Stomach (tissue), 9 donors: ENCODE data around the gene VAT1. TPM values are rescaled to one million over a fixed set of nuclear protein-coding genes. Genes with fewer than 3 reads are reported as not detected.

Experiments
- DNase-seq, 2 donors: peaks; one replicate each; pipeline versions ENCODE4 v3.0.0 to v3.0.0-alpha.2; 2013 to 2019
- H3K27ac ChIP-seq, 5 donors: fragments of 200-600 bp in 4 of 5; sonication (generic) in 4 of 5; one replicate each; pipeline ENCODE4 v1.5.1; 2013 to 2019; ENCODE audit warnings: mild to moderate bottlenecking in 1 of 5, moderate library complexity in 1 of 5
- H3K27me3 ChIP-seq, 3 donors: fragments of 200-600 bp; sonication (generic); one replicate each; pipeline ENCODE4 v1.5.1; 2017 to 2019; ENCODE audit warnings: mixed run types in 1 of 3
- H3K36me3 ChIP-seq, 4 donors: fragments of 200-600 bp; sonication (generic); 1 replicate in 3 of 4; 2 replicates in 1 of 4; pipeline ENCODE4 v1.5.1; 2016 to 2019
- H3K4me1 ChIP-seq, 4 donors: fragments of 200-600 bp; sonication (generic); one replicate each; pipeline ENCODE4 v1.5.1; 2016 to 2019
- H3K4me3 ChIP-seq, 4 donors: fragments of 200-600 bp; sonication (generic) in 3 of 4; one replicate each; pipeline ENCODE4 v1.5.1; 2016 to 2019; ENCODE audit warnings: mild to moderate bottlenecking in 1 of 4
- H3K9me3 ChIP-seq, 4 donors: fragments of 200-600 bp; sonication (generic); one replicate each; pipeline ENCODE4 v1.5.1; 2016 to 2019
- CTCF ChIP-seq, 7 experiments: fragments of 450-650 bp in 4 of 7; fragments of 200-600 bp in 3 of 7; sonication (generic) in 3 of 7; IDR thresholded peaks; one replicate each; pipeline ENCODE4 v1.5.1; 2016 to 2019; ENCODE audit warnings: antibody characterized with exemption in 7 of 7, control low read depth in 2 of 7, mild to moderate bottlenecking in 1 of 7
- EP300 ChIP-seq: sonication (generic); formaldehyde crosslinking; IDR thresholded peaks from one replicate; pipeline ENCODE4 v1.6.1; 2017; ENCODE audit warnings: antibody characterized with exemption
- POLR2A ChIP-seq, 4 donors: fragments of 450-650 bp; IDR thresholded peaks; one replicate each; pipeline ENCODE4 v1.6.1; 2016; ENCODE audit warnings: antibody characterized with exemption in 4 of 4, control low read depth in 2 of 4, mild to moderate bottlenecking in 1 of 4, moderate library complexity in 1 of 4
- POLR2AphosphoS5 ChIP-seq, 3 donors: sonication (generic); formaldehyde crosslinking; IDR thresholded peaks; one replicate each; pipeline ENCODE4 v1.6.1; 2016; ENCODE audit warnings: antibody characterized with exemption in 3 of 3
- WGBS, 5 donors: extraction: QIAGEN DNeasy Blood & Tissue Kit in 3 of 5; methylation state at CpG; one replicate each; pipeline versions ENCODE4 v1.1.5 to v1.1.7; 2013 to 2018; 5-methylcytosine and 5-hydroxymethylcytosine counted together
- intact Hi-C: fragments of 100-400 bp; cut with DNase I; formaldehyde crosslinking; loops from one replicate; pipeline ENCODE4 v1.15.1; 2023; ENCODE audit warnings: low total_unique reads
- polyA plus RNA-seq, 3 donors: library from polyadenylated mRNA; stranded (reverse); fragments of 200-250 nt; gene quantifications; one replicate each; pipeline ENCODE4 v1.2.3, GENCODE V29; 2013
- total RNA-seq, 5 donors: library from RNA; depleted of rRNA; stranded (reverse); fragments of >200 nt; gene quantifications; one replicate each; pipeline versions ENCODE4 v1.1.0 to v1.2.3, GENCODE V29; 2014 to 2016
- donor health status: healthy with polysubstance abuse.
- donor health status: Bipolar disorder and iron deficiency.
- donor health status: healthy.

VAT1 gene
- total and polyA plus RNA-seq, 8 donors, result 8.2 to 73.6 (median 56.6) TPM

GRCh38 chr17:43016216-43016615, 6.0 kb downstream of the VAT1 start:
- H3K9me3 ChIP-seq, result no peaks in the 10 kb centered on the region
- DNase-seq, result no peak
- H3K27ac ChIP-seq, result peak overlapping the region in 4 of 5 donors; percentile 55 to 76 (median 65)
- H3K4me1 ChIP-seq, result peaks cover 54 to 81% (median 57%) of the 10 kb centered on the region in 4 donors
- TF ChIP-seq CTCF (IDR thresholded peaks at IDR 0.05) (no peak), POLR2AphosphoS5 (IDR thresholded peaks at IDR 0.05) (no peak), EP300 (no peak), POLR2A (IDR thresholded peaks at IDR 0.05) (no peak)
- intact Hi-C loops, result no loop called here
- no peak overlapping the region for H3K4me3 ChIP-seq
- H3K27me3 ChIP-seq, result no peaks in the 10 kb centered on the region
- 81 to 97% (median 86%) methylated on average over 4 to 7 of the region's 7 CpGs for WGBS, 5 donors
- peaks cover 29 to 68% (median 62%) of the 10 kb centered on the region in 4 donors for H3K36me3 ChIP-seq

GRCh38 chr17:43015579-43015978, 6.6 kb downstream of the VAT1 start:
- TF ChIP-seq EP300 (no peak), POLR2AphosphoS5 (IDR thresholded peaks at IDR 0.05) (peak in 2 of 3 donors; percentile 25 to 57), POLR2A (IDR thresholded peaks at IDR 0.05) (no peak), CTCF (IDR thresholded peaks at IDR 0.05) (no peak)
- Histone ChIP-seq H3K27ac (peak overlapping the region; percentile 3 to 76 (median 64)), H3K36me3 (peaks cover 29 to 71% (median 62%) of the 10 kb centered on the region in 4 donors), H3K27me3 (no peaks in the 10 kb centered on the region), H3K4me3 (no peak overlapping the region), H3K4me1 (peaks cover 50 to 83% (median 55%) of the 10 kb centered on the region in 4 donors), H3K9me3 (no peaks in the 10 kb centered on the region)
- peak in 1 of 2 donors; percentile 47 for DNase-seq
- WGBS, 5 donors, result 54 to 77% (median 70%) methylated on average over 7 to 9 of the region's 9 CpGs
- intact Hi-C loops, result no loop called here

GRCh38 chr17:43014649-43015542, 7.3 kb downstream of the VAT1 start:
- no peak for DNase-seq
- peaks cover 44 to 83% (median 48%) of the 10 kb centered on the region in 4 donors for H3K4me1 ChIP-seq
- WGBS, 5 donors, result 52 to 72% (median 58%) methylated on average over 8 of the region's 8 CpGs
- H3K27me3 ChIP-seq, result no peaks in the 10 kb centered on the region
- intact Hi-C loops, result no loop called here
- TF ChIP-seq CTCF (IDR thresholded peaks at IDR 0.05) (no peak), POLR2AphosphoS5 (IDR thresholded peaks at IDR 0.05) (no peak), POLR2A (IDR thresholded peaks at IDR 0.05) (no peak), EP300 (no peak)
- H3K4me3 ChIP-seq, result no peak overlapping the region
- H3K9me3 ChIP-seq, result no peaks in the 10 kb centered on the region
- H3K36me3 ChIP-seq, result peaks cover 29 to 71% (median 62%) of the 10 kb centered on the region in 4 donors
- H3K27ac ChIP-seq, result peak overlapping the region; percentile 3 to 76 (median 64)

- WGBS, 5 donors, result 76 to 85% (median 81%) methylated on average over 8 to 12 of the region's 12 CpGs
- no peak overlapping the region for H3K4me3 ChIP-seq
- peak overlapping the region in 4 of 5 donors; percentile 55 to 76 (median 65) for H3K27ac ChIP-seq
- no peak for TF ChIP-seq POLR2AphosphoS5 (IDR thresholded peaks at IDR 0.05)
- no peak for TF ChIP-seq POLR2A (IDR thresholded peaks at IDR 0.05)
- no peak for TF ChIP-seq EP300
- TF ChIP-seq CTCF (IDR thresholded peaks at IDR 0.05), result no peak
- peaks cover 37 to 82% (median 43%) of the 10 kb centered on the region in 4 donors for H3K4me1 ChIP-seq
- intact Hi-C loops, result no loop called here
- no peak for DNase-seq
- peaks cover 29 to 71% (median 62%) of the 10 kb centered on the region in 4 donors for H3K36me3 ChIP-seq
- H3K27me3 ChIP-seq, result no peaks in the 10 kb centered on the region
- no peaks in the 10 kb centered on the region for H3K9me3 ChIP-seq
Measured at GRCh38 chr17:43014020-43014648, 8.1 kb downstream of the VAT1 start.
